T-helper 1 cell (primary cell): ENCODE data around the gene FOXL1.

Experiments used
- DNase-seq, 5 donors: peaks; one replicate each; pipeline ENCODE4 v3.0.0-alpha.2; 2012 to 2020

The FOXL1 gene

DNA sequence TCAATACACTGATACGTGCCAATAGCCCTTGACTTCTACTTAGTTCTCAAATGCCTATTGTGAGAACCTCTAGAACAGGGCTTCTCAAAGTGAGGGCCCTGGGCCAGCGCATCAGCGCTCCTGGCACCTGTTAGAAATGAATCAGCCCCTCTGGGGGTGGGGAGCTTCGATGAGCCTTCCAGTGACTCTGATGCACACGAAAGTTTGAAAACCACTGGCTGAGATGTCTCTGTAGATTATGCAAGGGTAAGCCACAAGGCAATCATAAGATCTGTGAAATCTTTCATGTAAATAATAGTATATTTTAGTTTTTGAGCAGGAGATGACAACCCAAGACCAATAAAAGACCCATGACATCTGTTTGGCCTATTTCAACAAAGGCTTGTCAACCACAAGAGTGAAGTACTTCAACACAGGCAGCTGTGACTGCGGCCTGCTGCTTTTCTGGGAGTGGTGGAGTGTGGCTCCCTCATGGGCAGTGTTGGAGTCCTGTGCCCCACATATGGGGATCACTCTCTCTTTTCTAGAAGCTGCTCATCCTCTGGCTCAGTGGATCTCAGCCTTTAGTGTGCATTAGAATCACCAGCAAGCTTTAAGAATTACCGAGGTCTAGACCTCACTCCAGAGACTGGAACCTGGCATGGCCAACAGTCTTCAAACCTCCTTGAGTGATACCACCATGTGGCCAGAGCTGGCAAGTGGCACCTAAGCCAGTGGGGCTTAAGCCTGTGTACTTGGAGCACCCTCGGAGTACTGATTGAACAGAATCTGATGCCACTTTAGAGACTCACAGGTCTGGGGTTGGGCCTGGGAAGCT lies 29.1 kb upstream of the FOXL1 start:
- no peak for DNase-seq

DNA sequence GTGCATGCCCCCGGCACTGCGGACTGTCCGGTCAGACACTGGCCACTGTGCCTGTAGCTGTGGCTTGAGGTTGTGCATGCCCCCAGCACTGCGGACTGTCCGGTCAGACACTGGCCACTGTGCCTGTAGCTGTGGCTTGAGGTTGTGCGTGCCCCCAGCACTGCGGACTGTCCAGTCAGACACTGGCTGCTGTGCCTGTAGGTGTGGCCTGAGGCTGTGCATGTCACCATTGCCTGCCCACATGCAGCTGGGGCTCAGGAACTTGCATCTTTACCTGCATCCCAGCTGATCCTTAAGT lies 28.5 kb upstream of the FOXL1 start:
- DNase-seq: no peak

DNA sequence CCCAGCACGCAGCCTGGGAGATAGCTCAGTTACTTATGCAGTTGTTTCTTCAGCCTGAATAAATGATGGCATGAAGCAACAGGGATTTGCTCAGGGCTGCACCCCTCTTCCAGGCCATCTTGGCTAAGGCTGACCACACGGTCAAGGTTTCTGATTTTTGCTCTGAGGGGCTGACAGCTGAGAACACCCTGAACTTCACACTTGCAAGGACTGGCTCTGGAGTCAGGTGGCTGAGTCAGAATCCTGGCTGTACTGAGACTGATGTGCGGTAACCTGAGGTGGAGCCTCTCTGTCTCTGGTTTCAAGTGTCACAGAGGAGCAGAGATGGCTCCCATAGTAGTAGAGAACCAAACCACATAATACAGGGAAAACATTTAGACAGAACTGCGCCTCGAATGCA lies 28.1 kb upstream of the FOXL1 start:
- DNase-seq: no peak

DNA sequence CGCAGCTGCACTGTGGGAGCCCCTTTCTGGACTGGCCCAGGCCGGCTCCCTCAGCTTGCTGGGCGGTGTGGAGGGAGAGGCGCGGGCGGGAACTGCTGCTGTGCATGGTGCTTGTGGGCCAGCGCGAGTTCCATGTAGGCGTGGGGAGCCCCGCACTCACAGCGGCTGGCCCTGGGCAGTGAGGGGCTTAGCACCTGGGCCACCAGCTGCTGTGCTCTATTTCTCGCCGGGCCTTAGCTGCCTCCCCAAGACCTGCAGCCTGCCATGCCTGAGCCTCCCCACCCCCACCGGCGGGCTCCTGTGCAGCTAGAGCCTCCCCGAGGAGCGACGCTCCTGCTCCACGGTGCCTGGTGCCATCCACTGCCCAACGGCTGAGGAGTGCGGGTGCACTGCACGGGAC lies 25.0 kb upstream of the FOXL1 start:
- DNase-seq: no peak

DNA sequence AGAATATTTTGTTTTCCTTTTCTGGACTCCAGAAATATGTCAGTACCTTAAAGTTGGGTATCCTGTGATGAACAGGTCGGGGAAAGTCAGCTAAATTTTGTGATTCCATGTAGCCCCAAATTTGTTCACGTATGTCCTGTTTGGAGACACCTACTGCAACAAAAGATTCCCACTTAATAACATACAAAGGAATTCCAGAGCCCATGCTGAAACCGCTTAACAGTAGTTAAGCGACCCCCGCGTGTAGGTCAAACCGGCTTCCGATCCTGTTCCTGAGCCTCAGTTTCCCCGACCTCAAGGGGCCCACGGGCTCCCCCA lies 23.8 kb upstream of the FOXL1 start:
- no peak for DNase-seq

DNA sequence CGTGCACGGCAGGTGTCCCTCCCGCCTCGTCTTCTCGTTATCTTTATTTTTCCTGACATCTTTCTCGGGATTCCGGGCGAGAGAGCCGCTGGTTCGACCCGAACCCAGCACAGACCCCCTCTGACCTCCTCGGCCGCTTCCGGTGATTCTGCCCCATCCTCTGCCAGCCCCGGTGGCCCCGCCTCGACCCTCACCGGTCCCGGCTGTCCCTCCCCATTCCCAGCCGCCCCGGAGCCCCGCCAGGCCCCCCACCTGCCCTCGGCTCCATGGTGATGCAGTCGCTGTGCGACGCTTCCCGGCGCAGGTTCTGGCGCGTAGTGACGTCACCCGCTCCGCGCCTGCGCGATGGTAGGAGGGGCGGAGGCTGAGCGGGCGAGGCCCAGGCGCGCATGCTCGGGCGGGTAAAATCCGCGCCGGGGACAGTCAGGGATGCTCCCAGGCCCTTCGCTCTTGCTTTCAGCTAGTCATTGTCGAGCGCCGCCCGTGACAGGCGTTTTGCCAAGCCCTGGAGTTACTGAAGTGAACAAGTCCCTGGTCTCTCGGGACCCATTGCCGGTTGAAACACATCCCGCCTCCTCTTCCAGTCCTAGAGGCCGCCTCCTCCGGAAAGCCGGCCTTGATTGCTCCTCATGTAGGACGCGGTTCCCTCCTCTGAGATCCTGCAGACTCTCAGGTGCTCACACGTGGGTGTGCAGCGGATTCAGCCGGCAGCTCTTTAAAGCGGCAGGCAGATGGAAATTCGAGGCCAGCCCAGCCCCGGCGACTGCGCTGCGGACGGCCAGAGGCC lies 23.2 kb upstream of the FOXL1 start, which contains the start of gene MTHFSD:
Gene MTHFSD (minus strand): TSS at position 319 of the 787 bp plus-strand sequence. CDS start 51 bp downstream, at position 268.
- peak; percentile 87 to 94 (median 92) for DNase-seq

DNA sequence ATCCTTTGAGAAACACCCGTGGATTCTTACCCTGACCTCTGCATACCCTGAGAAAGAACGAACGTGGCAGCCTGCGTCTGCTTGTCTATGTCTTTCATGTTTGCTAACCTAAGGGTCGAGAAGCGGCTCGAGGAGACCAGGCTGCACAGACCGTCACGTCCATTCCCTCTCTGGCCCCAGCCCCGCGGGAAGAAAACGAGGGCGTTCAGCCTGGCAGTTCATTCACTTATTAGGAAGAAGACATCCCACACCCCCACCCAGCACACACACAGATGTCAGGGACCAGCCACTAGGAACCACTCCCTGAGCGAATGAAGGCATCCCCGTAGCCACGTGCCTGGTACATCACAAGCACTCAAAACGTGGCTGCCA lies 22.7 kb upstream of the FOXL1 start:
- DNase-seq: no peak

DNA sequence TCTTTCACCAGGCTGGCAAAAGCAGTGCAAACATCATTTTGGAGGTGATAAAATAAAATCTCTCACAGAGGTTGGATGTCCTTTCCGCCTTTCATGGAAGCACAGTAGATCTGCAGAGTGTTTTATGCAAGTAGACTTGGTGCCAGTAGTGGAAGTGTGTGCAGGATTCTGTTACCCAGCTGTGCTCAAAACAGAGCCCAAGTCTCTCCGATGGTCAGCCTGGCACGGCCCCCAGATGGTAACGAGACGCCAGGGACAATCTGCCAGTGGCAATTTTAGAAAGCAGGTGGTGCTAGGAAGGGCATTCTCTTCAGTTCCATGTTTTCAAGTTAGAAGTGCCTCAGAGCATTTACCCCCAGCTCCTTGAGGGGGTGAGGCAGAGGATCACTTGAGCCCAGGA lies 21.8 kb upstream of the FOXL1 start:
- no peak for DNase-seq

DNA sequence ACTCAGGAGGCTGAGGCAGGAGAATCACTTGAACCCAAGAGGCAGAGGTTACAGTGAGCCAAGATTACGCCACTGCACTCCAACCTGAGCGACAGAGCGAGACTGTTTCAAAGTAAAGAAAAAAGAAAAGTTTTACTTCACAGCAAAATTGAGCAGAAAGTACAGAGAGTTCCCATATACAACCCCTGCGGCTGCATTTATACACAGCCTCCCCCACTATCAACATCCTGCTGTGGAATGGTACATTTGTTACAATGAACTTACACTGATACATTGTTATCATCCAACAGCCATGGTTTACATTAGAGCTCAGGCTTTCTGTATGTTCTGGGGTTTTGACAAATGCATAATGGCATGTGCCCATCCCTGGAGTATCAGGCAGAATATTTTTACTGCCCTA lies 20.8 kb upstream of the FOXL1 start:
- no peak for DNase-seq

DNA sequence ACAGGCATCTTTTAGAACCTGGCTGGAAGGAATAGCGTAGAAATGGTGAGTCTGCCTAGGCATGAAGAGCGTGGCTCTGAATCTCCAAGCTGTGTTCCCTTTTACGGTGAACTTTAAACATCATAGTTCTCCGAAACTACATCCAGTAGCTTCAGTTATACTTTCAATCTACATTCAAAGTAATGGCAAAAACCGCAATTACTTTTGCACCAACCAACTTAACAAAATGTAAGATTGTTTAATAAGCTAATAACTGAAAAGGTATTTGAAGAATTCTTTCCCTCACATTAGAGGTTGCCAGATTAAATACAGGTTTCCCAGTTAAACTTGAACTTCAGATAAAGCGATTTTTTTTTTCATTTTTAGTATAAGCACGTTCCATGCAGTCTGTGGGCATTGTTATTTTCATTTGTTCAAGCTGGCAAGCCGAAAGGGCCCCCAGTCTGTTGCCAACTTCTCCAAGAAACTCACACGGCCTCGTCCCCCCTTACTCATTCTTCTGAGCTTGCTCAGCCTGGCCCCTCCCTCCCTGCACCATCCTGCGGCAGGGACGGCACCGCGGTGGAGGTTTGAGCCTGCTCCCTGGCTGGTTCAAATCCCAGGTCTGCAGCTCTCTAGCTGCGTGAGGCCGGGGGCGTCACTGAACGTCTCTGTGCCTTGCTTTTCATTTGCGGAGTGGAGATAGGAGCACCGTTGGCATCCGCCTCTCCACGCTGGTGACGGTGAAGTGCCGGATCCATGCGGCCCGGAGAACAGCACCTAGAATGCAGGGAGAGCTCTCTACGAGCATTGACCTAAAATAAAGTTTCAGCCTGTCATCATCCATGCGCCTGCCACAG lies 19.8 kb upstream of the FOXL1 start:
- DNase-seq: no peak

DNA sequence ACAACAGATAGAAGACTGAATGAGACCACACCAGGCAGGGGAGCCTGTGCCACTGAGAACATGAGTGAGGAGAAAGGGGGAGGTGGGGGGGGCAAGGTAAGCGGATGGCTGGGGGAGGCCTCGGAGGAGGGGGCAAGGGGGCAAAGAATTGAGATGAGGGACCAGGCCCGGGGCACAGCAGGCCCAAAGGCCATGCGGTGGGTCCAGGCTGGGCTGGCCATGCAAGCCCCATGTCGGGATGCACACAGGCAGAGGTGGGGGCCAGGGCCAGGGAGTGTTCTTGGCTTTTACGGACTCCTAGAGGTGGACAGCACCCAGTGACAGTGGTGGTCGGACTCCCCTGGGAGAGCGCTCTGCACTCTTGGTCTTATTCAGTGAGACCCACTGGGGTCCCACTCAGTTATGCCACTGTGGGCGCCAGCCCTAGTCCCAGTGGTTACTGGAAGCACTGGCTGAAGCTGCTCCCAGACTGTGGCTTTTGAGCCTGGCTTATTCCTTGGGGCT lies 18.5 kb upstream of the FOXL1 start:
- no peak for DNase-seq

DNA sequence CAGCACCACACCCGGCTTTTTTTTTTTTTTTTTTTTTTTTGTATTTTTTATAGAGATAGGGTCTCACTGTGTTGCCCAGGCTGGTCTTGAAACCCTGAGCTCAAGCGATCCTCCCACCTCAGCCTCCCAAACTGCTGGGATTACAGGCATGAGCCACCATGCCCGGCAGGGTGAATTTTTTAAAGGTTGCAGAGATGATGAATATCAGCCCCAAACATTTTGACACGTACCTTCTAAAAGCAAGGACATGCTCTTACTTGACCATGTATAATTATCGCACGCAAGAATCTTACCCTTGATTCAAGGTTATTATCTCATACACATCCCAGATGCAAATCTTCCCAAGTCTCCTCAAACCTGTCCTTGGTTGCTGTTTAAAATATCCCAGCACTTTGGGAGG lies 16.0 kb upstream of the FOXL1 start:
- DNase-seq: no peak

DNA sequence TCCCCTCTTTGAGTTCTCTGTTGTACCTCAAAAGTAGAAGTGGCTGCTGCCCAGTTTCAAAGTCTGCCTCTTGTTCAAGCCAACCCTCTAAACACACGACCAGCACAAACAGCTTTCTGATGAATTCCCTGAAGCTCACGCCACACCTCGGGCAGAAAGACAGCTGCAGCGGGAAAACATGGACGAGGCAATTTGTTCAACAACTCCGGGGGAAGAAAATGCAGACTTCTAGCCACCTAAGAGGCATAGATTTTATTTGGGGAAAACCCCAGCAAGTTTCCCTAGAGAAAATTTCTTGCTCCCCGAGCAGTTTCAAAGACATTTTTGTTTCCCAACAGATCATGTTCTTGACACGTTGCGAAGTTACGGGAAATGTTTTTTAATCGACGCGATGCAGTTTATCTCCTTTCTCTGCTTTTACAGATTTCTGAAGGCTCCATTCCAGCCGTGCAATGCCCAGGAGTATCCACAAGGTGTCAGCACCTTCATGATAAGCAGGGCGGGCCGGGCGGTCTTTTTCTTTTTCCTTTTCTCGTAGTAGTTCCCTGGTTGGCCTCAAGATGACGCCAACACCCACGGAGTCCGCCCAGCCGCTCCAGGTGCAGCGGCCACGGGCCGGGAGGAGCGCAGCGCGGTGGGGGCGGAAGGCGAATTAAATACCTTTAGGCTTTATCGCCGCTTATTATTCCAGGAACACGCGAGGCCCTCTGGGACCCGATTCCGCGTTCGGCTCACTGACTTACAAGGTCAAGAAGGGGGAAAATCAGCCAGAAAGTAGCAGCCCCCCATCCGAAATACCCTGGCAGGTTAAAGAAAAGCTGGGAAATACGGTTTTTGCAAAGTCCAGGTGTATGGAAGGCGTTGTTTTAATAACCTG lies 14.6 kb upstream of the FOXL1 start:
- DNase-seq: peak; percentile 67 to 86 (median 80)

DNA sequence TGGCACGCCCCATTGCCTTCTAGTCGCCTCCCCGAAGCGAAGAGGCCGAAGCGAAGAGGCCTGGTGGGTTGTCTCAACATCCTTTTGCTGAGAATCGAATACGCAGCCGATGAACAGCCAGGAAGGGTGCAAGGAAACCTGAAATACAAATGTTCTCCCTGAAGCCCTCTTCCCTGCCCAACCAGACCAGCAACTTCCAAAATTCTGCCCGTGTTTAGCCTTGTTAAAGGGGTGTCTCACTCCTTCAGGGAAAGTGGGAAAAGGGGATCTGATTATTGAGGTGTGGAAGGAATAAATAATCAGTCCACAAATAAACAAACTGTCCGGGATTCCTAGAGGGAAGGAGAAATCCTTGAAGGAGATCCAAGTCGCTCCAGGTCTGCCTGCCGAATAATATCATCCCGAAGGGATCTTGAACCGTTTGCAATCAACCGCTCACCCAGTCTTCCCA lies 13.1 kb upstream of the FOXL1 start:
- no peak for DNase-seq

DNA sequence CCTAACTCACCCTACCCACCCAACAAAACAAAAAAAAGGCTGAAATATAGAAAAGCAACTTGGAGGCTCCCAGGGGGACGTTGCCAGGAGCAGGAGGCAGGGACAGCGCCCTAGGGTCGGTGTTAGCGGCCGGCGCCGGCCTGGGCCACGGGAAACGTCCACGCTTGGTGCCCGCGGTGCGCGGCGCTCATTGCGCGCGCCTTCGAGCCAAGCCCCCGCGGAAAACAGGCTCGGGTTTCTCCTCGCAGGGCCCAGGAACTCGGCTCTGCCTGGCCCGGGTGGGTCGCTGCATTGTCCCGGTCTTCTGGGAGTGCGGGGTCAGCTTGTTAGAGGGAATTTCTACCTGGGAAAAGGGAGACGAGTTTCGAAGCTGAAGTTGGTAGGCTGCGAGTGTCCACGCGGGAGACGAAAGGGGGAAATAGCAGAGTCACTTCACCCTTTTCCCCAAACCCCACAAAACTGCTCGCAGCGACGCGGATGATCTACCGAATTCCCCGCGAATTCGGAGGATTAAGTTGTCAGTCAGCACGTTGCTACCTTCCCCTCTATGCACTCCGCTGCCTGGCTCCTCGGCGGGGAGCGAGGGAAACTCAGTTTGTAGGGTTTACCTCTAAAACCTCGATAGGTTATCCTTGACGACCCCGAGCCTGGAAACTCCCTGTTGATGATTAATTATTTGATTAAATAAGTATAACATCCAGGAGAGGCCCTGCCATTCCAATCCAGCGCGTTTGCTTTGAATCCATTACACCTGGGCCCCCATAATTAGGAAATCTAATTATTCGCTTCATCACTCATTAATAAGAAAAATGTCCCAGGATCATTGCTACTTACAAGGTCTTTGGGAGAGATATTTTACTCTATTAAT lies 12.5 kb upstream of the FOXL1 start:
- DNase-seq: no peak

DNA sequence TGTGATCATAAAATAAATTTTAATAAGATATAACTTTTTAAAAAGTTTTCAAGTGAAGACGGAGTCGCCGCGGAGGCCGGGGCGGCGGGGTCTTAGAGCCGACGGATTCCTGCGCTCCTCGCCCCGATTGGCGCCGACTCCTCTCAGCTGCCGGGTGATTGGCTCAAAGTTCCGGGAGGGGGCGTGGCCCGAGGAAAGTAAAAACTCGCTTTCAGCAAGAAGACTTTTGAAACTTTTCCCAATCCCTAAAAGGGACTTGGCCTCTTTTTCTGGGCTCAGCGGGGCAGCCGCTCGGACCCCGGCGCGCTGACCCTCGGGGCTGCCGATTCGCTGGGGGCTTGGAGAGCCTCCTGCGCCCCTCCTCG lies 11.8 kb upstream of the FOXL1 start, which contains the start of gene FOXC2:
Gene FOXC2 (plus strand): TSS at position 229 of the 365 bp plus-strand sequence. CDS start 507 bp downstream, outside the sequence.
- peak in 2 of 5 donors; percentile 17 to 25 for DNase-seq

DNA sequence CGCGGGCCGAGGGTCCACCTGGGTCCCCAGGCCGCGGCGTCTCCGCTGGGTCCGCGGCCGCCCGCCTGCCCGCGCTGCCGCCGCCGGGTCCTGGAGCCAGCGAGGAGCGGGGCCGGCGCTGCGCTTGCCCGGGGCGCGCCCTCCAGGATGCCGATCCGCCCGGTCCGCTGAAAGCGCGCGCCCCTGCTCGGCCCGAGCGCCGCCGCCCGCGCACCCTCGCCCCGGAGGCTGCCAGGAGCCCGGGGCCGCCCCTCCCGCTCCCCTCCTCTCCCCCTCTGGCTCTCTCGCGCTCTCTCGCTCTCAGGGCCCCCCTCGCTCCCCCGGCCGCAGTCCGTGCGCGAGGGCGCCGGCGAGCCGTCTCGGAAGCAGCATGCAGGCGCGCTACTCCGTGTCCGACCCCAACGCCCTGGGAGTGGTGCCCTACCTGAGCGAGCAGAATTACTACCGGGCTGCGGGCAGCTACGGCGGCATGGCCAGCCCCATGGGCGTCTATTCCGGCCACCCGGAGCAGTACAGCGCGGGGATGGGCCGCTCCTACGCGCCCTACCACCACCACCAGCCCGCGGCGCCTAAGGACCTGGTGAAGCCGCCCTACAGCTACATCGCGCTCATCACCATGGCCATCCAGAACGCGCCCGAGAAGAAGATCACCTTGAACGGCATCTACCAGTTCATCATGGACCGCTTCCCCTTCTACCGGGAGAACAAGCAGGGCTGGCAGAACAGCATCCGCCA lies 11.2 kb upstream of the FOXL1 start:
- peak in 1 of 5 donors; percentile 7 for DNase-seq

DNA sequence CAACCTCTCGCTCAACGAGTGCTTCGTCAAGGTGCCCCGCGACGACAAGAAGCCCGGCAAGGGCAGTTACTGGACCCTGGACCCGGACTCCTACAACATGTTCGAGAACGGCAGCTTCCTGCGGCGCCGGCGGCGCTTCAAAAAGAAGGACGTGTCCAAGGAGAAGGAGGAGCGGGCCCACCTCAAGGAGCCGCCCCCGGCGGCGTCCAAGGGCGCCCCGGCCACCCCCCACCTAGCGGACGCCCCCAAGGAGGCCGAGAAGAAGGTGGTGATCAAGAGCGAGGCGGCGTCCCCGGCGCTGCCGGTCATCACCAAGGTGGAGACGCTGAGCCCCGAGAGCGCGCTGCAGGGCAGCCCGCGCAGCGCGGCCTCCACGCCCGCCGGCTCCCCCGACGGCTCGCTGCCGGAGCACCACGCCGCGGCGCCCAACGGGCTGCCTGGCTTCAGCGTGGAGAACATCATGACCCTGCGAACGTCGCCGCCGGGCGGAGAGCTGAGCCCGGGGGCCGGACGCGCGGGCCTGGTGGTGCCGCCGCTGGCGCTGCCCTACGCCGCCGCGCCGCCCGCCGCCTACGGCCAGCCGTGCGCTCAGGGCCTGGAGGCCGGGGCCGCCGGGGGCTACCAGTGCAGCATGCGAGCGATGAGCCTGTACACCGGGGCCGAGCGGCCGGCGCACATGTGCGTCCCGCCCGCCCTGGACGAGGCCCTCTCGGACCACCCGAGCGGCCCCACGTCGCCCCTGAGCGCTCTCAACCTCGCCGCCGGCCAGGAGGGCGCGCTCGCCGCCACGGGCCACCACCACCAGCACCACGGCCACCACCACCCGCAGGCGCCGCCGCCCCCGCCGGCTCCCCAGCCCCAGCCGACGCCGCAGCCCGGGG lies 10.4 kb upstream of the FOXL1 start:
- DNase-seq: no peak
